NCI-H1694 treated with DMSO at 0.1 percent for 48 hours (cell line): ENCODE results near the gene SCAF4.
A peak's percentile ranks its signal among the peaks of the same experiment; 100 is the strongest.
"Not testable (repeated sequence)": the region's sequence is repeated elsewhere in the genome, so short reads cannot be mapped to it uniquely, and the experiment has no call there.

Experiments
- DNase-seq: peaks from one replicate; lab custom pipeline; 2025; lab: John Stamatoyannopoulos, UW

SCAF4 gene

DNA sequence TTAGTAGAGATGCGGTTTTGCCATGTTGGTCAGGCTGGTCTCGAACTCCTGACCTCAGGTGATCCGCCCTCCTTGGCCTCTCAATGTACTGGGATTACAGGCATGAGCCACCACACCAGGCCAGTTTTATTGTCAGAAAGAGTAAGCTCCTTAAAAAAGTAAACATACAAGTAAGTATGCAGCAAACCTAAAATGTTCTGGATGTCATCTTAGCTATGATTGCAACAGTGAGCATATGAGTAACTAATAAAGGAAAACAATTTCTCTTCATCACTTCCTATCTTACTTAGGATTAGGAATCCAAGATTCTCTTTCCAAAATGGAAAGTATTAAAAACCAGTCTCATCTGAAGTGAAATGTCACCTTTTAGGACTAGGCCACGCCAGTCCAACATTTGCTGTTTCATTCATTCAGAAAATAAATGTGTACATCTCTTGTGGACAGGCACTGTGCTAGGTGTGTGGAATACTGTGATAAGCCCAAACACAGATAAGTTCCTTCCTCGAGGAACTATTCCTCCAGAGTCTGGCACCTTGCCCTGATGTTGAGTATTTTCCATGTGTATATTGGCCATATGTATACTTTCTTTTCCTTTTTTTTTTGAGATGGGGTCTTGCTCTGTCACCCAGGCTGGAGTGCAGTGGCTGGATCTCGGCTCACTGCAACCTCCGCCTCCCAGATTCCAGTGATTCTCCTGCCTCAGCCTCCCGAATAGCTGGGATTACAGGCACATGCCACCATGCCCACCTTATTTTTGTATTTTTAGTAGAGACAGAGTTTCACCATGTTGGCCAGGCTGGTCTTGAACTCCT, 5.9 kb upstream of the SCAF4 start:
- not testable (repeated sequence) for DNase-seq

DNA sequence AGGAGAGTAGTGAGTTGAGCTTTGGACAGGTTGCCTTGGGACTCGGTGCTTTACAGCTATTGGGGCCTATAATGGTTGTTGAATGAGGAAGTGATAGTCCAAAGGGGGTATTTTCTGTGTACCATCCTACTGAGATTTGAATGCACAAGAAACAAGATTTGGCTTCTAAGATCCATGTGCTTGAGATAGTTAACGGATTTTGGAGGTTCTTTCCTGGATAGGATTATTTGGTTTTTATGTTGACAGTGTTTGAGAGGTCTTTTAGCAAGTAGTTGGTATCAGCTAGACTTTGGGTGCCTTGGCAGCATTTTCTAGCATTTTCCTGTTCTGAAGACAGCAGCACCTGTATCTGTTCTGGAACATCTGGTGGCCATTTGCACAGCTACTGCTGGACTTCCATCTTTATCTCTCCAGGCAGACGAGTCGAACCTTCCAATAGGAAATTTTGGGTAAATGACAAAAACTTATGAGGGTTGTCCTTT, 3.6 kb upstream of the SCAF4 start:
- DNase-seq = no peak

DNA sequence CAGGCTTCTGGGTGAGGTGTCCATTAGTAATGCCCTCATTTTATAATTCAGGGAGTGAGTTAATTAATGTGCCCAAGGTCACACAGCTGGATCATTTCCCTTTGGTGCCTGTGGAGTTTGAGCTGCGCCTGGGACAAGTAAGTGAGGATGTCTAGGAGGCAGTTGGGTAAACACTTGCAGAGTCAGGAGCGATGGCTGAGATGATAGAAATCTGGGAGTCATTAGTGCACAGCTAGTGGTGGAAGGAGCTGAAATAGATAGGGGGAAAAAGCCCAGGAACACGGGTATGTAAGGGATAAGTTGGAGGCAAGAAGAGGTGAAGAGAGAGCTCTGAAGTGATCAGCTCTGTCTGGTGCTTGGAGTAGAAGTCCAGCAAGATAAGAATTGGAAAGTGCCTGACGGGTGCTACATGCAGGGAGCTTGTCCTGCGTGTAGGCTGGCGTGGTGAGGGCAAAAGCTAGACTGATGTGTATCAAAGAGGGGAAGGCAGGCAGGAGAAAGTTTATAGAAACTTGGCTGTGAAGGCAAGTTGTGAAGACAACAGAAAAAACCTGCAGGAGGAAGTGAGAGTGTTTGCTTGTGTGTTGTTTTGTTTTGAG, 1.7 kb upstream of the SCAF4 start:
- DNase-seq = no peak

DNA sequence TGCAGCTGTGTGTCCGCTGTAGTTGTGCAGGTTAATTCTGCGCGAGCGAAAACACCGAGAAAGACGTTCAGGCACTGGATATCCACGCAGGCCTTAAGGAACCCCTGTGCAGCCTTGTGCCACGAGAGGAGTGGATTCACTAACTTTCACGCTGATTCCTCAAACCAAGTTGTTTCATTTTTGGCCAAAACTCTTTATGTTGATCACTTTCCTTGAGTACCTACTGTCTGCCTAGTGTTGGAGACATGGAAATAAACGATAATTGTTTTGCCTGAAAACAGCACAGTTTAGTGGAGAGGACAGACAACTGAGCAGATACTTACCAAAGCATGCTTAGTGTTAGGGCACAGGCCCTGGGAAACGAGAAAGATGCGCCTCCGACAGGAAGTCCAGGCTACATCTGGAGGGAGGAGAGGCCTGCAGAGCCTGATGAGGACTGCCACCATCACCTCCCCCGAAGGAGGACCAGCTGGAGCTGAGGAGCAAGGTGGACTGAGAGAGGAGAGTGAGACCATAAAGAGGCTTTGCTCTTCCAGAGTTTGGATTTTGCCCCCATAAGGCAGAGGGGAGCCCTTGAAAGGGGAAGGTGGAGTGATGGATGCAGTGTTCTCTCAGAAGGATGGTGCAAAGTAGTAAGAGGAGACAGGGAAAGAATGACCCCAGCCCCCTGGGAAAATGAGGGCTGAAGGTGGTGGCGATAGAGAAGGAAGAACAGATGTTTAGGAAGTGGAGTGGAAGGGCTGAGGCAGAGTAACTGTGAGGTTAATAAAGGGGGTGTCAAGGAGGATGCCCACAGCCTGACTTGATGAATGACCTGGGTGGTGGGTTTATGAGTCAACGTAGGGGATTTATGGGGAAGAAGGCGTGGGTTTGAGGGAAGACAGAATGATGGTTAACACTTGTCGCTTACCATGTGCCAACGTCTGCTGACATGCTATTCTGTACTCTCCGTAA, 956 bp upstream of the SCAF4 start:
- peak; percentile 62 for DNase-seq

DNA sequence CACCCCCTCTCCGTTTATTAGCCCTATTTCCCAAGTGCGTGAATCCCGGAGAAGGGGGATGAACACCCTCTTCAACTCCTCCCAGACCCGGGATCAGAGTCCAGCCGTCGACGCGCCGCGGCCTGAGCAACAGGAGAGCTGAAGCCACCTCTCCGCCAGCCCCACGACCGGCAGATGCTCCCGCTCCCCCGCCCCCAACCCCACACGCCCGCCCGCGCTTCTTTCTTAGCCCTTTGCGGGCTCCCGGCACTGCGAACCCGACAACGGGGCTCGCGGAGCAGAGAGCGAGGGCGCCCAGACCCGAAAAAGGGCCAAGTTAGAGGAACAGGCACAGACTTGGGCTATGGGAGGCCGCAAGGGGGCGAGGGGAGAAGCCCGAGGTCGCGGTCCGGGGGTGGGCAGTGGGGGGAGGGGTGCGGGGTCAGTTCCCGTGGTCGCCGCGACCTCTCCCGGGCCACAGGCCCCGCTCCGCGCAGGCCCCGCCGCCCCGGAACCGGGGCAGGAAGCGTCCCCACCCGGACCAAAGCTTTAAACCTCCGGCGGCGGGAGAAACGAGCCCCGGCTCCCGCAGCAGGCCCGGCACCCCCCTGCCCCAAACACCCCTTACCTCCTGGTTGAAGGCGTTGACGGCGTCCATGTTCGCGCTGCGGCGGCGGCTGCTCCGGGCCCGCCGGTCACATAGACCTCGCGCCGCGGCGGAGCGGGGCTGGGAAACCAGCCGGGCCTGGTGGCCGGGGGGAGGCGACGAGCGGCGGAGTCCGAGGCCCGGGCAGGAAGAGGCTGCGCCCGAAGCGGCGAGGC, 662 bp downstream of the SCAF4 start:
- DNase-seq = no peak

DNA sequence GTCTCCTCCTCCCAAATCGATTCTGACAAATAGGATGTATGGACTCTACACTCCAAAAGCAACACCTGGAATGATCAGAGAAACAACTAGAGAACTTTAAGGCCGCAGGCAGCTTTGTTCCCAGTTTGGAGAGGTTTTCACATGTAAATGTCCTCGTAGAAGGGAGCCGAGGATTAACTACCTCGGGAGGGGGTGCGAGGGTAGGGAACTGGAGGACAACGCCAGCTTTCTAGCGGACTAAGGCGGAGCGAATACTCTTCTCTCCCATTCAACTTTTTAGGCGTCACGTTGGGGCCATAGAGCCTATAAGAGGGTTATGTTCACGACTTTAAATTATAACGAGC, 1.2 kb downstream of the SCAF4 start:
- no peak for DNase-seq

DNA sequence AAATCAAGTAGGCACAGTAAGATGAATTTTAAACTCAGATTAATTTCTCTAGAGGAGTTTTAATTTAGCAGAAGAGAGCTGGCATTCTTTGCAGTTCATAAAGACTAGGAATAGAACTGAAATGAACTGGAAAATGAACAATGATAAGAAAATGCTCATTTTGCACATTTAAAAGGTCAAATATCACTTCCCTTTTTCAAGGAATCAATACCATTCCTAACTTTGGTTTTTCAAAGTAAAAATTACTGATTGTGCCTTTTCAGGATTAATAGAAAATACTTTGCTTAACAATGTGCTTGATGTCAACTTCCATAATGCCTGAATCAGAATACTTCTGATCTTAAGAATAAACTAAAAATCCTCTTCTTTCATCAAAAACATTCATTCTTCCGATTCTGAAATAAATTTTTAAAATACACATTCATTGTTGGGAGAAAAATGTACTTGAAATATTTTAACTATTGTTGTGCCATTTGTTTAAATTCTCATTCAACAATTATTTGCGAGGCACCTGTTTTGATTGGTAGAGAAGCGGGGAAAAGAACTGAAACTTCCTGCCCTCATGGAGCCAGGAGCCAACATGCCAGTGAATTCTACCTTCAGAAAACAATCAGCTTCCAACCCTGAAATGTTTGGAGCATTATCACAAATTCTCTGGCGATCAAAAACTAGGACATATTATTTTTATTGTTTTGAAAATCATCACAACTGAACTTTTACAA, 2.1 kb downstream of the SCAF4 start:
- DNase-seq = no peak

DNA sequence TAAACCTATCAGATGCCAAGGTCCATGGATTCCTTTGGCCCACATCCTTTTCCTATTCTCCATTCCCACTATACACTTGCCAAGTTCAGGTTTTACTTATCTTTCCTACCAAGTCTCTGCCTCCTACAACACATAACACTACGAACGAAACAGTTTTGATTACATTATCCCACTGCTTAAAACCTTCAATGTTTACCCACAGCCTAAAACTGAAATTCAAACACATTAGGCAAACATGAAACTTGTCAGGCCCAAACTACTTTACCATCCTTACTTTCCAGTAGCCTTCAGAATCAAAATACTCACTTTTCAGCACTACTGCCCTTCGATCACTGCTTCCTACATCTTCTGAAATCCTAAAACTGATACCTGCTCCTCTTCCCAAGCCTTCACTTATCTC, 3.0 kb downstream of the SCAF4 start:
- DNase-seq = no peak

DNA sequence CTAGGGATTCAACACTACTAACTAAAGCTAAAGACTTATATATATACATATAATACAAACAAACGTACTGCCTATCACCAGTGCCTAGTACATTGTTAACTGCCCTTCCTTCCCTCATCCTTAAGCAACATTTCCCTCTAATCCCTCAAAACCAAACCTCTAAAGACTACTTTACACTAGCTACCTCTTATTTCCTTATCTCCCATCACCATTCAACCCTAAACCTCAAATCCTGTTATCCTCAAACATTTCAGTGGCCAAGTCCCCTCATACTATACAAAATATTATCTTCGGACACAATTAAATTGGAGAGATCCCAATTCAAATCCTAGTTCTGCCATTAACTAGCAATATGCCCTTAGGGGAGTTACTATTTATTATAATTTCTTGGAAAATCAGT, 3.7 kb downstream of the SCAF4 start:
- DNase-seq = no peak

DNA sequence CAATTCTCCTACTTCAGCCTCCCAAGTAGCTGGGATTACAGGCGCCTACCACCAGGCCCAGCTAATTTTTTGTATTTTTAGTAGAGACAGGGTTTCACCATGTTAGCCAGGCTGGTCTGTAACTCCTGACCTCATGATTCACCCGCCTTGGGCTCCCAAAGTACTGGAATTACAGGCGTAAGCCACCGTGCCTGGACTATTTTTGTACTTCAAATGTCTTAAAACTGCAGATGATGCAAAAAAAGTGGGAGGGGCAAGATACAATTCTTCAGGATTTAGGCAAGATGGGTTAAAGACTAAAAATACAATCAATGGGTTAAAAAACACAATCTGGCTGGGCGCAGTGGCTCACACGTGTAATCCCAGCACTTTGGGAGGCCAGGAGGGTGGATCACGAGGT, 4.7 kb downstream of the SCAF4 start:
- DNase-seq = no peak

DNA sequence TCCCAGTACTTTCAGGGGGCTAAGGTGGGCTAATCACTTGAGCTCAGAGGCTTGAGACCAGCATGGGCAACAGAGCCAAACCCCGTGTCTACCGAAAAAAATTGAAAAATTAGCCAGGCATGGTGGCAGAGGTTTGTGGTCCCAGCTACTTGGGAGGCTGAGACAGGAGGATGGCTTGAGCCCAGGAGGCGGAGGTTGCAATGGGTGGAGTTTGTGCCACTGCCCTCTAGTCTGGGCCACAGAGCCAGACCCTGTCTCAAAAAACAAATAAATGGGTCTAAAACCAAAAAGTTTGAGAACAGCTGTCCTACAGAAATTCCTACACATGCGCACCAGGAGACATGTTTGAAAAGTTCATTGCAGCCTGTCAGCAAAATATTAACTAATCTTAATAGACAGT, 5.5 kb downstream of the SCAF4 start:
- no peak for DNase-seq

DNA sequence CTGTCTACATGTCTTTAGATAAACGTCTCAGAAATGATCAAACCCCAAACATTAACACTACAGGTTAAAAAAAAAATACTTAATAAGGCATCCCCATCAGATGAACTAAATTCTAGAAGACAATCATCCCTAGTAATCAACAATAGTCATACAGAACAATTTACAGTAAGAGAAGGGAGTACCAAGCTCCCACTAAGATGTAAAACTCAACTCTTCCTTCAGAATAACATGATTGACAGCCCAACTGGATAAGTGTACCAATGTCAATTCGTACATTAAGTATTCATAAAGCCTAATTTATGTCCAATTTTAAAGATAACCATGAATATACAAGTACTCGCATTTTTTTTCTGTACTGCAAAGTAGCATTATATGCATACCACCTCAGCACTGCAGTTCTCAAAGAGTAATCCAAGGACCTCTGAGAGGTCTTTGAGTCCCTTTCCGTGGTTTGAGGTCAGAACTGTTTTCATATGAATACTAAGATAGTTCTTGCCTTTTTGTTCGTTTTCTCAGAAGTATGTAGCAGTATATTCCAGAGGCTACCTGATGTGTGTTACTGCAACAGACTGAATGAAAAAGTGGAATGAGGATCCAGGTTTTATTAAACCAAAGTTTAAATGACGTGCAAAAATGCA, 6.6 kb downstream of the SCAF4 start:
- no peak for DNase-seq

DNA sequence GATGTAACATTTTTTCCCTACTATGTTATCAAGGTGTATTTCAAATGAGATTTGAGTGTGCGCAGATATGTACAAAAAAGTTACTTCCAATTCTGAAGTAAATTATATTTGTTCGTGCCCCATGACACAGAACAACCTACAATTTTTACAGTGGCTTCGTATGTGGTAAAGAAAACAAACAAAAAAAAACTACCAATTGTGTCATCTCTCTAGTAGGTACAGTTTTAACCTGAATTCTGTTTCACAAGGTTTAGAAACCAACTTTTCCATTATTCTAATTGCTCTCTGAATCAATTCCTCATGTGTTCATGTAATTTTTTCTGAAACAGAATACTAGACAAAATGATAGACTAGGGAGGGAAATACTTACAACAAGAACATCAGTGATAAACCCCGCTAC, 7.4 kb downstream of the SCAF4 start:
- no peak for DNase-seq

DNA sequence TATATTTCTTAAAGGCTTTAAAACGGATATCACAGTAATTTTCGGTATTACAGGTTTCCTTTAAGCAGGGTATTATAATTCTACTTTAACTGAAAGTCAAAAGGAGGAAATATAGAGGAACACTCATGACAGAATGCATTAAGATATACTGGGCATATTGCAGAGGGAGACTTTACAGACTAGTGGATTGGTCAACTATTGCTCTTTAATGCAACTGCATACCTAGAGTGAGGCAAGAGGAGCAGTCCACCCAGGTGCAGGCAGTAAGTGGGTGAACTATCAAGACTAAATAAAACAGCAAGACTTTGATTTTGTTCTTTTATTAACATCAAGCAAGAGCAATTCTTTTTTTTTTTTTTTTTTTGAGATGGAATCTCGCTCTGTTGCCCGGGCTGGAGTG, 10.5 kb downstream of the SCAF4 start:
- no peak for DNase-seq

DNA sequence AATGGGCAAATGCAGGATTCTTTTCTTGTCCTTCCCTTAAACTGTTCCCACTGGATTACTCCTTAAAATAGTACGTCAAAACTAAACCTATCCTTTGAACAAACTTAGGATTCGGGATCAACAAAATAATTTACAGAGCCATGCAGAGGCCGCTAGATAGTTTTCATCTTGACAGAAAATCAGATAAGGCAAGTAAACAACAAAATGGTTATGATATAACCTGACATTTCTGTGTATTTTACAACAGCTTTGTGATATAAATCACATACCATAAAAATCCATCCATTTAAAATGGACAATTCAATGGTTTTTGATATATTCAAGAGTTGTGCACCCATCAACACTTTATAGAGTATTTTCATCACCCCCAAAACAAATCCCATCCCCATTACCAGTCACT, 11.2 kb downstream of the SCAF4 start:
- DNase-seq = no peak

DNA sequence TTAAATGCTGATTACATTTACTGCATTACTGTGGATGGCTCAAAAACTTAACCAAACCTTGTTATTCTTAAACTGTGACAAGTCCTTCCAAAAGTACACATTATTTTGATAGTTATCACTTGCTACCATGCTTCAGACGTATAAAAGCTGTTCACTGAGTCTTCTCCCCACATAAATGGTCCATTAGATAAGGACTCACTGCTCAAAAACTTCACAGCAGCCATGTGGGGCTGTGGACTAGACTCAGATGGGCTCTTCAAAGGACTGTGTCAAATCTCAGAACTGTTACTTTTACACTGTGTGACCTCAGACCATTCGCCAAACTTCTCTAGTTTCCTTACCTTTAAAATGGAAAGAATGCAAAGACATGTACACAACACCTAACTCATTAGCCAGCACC, 11.6 kb downstream of the SCAF4 start:
- DNase-seq = no peak

DNA sequence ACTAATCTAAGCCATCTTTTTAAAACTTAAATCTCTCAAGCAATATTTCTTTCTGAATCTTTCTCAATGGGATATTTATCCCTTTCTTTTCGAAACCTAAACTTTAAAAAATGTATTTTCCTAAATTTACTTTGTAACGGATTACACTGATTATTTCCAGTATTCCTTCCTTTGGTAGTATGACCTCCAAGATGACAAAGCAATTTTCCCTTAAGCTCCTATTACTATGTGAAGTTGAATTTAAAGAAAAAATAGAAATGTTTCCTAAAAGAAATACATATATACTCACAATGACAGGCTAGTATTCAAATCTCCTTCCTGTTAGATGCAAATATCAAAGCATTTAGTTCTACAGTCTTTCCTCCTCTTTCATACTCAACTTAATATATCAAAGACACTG, 15.8 kb downstream of the SCAF4 start:
- DNase-seq = no peak

DNA sequence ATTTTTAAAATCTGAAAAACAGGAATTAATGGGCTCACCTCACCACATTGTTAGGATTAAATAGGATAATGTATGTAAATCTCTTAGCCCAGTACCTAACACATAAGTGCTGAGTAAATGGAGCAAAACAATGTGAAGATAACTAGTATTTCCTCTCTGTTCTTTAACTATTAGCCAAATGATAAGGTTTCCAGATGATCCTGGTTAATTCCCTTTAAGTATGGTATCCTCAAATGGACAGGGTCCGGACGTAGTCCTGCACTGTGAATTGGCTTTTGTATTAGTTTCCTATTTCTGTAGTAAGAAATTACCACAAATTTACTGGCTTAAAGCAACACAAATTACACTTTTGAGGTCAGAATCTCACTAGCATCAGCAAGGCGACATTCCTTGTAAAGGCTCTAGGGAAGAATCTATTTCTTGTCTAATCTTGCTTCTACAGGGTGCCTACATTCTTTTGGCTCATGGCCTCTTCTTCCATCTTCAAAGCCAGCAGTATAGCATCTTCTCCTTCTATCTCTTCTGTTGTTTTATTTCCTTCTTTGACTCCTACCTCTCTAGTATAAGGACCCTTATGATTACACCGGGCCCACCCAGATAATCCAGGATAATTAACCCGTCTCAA, 17.1 kb downstream of the SCAF4 start:
- no peak for DNase-seq

DNA sequence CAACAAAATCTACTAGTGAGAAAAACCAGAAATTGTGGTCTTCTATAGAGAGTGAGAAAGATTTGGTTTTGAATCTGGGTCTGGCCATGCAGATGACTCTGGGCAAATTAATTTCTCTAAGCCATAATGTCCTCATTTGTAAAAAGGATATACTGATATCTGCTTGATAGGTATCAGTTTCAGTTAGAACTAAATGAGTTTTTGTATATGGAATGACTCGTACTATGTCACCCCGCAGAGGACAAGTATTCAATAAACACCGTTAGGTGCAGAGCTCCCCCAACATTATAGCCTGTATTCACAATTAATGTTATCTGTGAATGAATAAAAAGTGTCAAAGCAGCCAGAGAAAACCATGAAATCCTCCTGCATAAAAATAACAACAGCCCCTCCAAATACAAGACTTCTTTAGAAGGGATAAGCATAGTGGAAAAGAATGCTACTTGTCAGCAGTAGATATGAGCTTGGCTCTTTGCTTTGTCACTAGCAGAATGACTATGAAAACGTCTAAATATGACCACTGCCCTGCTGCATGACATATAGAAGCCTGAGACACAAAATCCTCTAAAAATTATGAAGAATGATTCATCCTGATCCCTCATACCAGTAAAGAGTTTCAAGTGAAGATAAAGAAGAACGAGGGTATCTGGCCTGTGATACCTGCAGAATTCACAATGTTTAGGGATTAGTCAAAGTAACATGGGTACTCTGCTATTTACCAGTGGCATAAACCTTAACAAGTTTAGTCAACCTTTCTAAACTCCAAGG, 17.8 kb downstream of the SCAF4 start:
- DNase-seq = no peak

DNA sequence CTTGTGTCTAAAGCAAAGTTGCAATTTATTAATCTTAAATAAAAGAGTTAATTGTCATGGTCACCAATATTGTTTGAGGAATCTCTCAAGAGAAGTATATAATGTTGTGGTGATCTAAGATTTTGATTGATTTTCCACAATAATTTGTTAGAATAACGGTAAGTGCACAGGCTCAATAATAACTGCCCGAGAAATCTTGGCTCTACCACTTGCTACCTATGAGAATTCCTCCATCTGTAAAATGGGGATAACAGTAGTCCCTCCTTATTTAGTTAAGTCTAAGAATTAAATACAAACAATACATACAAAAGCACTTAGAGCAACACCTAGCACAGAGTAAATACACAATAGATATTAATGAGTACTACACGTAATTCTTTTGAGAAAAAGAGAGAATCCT, 18.8 kb downstream of the SCAF4 start:
- no peak for DNase-seq
